Fibroblast of skin of left quadriceps (primary cell): Measurements from ENCODE around the gene ISY1.
"Not testable (repeated sequence)": the region's sequence is repeated elsewhere in the genome, so short reads cannot be mapped to it uniquely, and the experiment has no call there.

Experiments
- DNase-seq, 2 experiments: peaks; one replicate each; pipeline ENCODE4 v3.0.0-alpha.2; 2013; ENCODE audit warnings: low read depth in 2 of 2

The ISY1 gene

DNA sequence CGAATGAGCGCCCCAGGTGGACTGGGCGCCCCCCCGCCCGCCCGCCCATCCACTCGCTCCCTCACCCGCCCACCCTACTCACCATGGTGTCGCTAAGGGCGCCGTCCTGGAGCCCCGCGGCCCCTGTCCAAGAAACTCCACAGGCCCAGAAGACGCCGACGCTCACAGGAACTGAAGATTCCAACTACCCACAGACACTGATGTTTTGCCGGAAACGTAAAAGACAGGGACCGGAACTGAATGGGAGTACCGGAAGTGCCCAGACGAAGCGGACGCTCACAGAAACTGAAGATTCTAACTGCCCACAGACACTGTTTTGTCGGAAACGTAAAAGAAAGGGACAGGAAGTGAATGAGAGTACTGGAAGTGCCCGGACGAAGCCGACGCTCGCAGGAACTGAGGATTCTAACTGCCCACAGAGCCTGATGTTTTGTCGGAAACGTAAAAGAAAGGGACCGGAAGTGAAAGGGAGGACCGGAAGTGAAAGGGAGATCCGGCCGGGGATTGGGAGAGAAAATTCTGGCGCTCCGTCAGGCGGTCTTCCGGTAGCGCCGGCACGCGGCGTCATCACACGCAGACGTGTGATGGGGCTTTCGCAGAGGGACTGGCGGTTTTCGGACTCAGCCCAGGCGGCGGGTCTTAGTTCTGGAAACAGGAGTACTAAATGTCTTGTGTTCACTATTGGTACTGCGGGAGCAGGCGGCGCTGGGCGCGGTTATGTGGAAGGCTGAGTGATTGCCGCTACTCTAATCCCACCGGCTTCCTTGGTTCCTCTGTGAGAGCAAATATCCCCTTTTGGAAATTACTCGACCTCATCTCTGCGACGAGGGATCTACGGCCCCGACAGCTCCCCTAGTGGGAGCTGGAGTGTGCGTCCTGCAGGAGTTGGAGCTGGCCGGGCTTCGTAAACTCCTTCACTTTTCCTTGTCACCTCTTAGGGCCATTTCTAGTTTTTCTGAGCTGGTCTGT, at the start of gene ISY1:
Gene ISY1, minus strand, starts transcription at position 173 of the 969 bp plus-strand sequence. Its CDS starts 88 bp downstream, at position 85.
- DNase-seq: peak; percentile 93

GRCh38 chr3:129207479-129207878, 46.6 kb upstream of the ISY1 start:
- DNase-seq: no peak

- no peak for DNase-seq
Measured at GRCh38 chr3:129205109-129205832, 44.4 kb upstream of the ISY1 start.

GRCh38 chr3:129204473-129204872, 43.6 kb upstream of the ISY1 start:
- DNase-seq: no peak

DNA sequence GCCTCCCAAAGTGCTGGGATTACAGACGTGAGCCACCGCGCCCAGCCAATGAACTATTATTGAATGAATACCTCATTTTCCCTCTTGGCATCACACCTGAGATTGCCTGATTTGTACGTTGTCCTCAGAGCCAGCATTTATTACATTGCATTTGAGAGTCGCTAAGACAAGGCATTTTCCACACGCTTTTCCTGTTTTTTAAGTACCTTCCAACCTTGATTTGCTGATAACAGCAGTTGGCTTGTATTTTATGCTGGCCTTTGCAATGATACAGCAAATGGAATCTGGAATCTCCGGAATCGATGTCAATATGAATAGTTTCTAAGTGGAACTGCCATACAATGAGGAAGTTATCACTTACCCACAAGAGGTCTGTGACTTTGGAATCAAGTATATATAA, 38.5 kb upstream of the ISY1 start:
- DNase-seq: no peak

DNA sequence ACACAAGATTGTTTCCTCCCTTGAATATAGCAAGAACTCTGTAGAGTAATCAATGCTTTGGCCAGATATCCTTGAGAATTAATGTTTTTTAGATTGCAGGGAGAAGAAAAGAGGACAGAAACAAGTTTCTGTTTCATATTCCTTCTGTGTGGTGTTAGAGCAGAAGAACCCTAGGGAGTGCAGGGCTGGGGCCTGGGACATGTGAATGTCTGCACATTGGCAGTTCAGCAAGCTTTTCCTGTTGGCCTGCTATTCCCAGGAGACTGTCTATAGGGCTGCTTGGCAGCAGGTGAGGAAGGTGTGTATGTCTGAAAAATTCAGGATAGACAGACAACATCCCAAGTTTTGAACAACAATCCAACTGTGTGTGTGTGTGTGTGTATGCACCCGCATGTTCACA, 36.5 kb upstream of the ISY1 start:
- no peak for DNase-seq

- no peak for DNase-seq
Measured at GRCh38 chr3:129196601-129197000, 35.7 kb upstream of the ISY1 start.

- DNase-seq: peak; percentile 87 to 89
Measured at GRCh38 chr3:129195731-129196256, 34.9 kb upstream of the ISY1 start.

DNA sequence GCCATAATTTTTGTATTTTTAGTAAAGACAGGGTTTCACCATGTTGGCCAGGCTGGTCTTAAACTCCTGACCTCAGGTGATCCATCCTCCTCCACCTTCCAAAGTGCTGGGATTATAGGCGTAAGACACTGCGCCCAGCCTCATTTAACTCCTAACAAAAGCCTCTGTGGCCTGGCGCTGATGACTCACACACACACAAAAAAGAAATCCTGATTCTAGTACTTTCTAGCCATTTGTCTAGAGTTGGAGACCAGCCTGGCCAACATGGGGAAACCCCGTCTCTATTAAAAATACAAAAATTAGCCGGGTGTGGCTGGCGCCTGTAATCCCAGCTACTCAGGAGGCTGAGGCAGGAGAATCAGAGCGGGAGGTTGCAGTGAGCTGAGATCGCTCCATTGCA, 28.9 kb upstream of the ISY1 start:
- DNase-seq: not testable (repeated sequence)

DNA sequence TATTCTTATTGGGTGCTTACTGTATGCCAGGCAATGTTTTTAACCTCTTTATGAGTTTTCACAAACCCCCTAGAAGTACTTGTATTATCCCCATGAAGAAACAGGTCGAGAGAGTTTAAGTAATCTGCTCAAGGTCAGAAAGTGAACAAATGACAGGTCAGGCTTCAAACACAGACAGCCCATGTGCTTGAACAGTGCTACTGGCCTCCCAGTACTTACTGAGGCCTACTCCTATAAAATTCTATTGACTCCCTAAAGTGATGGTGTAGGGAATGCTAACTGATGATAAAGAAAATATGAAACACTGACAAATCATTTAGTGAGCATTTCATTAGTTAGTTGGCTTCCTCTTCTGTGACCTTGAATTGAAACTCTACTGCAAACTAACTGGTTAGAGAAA, 27.0 kb upstream of the ISY1 start:
- DNase-seq: no peak

GRCh38 chr3:129185783-129186182, 24.9 kb upstream of the ISY1 start:
- no peak for DNase-seq

GRCh38 chr3:129184784-129185542, 24.1 kb upstream of the ISY1 start:
- DNase-seq: not testable (repeated sequence)

GRCh38 chr3:129184396-129184657, 23.5 kb upstream of the ISY1 start:
- no peak for DNase-seq

DNA sequence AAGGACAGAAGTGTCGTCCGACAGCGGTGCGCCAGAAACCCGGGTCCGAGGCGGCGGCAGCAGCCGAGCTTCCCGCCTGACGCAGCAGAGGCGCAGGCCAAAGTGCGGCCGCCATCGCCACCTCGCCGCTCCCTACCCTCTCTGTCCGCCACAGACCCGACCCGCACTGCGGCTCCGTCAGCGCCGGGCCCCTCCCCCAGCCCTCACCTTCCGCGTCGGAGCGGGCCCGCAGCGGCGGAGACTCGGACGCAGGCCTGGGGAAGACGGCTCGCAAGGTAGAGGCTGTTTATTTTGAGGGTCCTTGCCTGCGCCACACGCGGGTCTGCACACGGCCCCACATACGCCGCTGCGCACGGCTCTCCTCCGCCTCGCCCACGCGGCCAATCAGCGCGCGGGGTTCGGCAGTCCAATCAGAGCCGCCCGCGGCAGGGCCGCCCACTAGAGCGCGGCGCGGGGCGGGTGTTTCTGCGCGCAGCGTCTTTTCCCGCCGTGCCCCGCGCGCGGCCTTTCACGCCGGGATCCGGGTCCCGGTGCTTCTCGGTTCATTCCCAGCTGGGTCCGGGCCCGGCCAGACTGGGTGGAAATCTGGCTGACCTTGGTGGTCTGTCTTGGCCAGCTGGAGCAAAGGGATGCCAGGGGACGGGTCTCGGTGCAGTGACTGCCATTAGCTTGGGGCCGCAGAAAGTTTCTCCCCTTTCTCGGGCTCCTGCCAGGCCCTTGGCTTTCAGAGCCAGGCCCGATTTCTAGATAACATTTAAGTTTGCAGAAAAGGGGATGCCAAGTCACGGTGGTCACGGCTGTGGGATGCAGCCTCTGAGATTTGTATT, 22.9 kb upstream of the ISY1 start, which contains the start of gene CNBP:
Gene CNBP, minus strand, starts transcription at position 328 of the 827 bp plus-strand sequence. CDS start 12,139 bp downstream, outside the sequence.
- peak; percentile 87 to 88 for DNase-seq

- DNase-seq: peak; percentile 56 to 63
Measured at GRCh38 chr3:129182390-129183185, 21.7 kb upstream of the ISY1 start.

- no peak for DNase-seq
Measured at GRCh38 chr3:129181819-129182218, 21.0 kb upstream of the ISY1 start.

DNA sequence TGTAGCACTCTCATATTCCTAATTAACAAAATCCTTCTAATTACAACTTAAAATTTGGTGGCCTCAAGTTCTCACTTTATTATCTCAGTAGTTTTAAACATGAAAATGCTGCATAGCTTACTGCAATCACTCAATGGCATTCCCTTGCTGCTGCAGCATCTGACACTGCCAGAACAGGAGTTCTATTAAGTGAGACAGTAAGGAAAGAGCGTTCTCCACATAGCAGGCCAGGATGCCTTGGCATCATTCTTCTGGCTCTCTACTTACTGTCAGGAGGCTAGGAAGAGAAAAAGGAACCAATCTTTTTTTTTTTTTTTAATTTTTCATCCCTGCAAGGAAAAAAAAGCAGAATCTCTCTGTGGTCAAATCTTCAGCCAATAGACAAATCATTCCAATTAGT, 19.6 kb upstream of the ISY1 start:
- DNase-seq: no peak

DNA sequence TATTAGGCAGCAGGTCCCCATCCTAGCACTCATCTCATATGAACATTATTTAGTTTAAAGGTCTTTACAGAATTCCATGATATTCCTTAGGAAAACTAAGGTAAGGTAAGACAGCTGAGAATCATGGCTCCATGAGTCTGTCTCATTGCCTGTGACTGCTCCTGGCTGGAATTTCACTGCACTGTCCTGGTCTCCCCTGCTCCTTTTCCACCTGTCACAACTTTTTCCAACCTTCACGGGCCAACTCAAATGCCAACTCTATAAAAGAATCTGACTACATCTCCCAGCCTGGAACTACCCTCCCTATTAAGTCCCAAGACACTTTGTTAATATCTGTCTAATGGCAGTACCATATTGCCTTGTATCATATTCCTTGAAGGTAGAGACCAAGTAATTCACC, 15.2 kb upstream of the ISY1 start:
- DNase-seq: no peak

GRCh38 chr3:129173725-129174124, 12.9 kb upstream of the ISY1 start:
- no peak for DNase-seq

- DNase-seq: no peak
Measured at GRCh38 chr3:129173206-129173605, 12.3 kb upstream of the ISY1 start.
